GM11168 (cell line): ENCODE measurements around the gene TRHDE.
"Not testable (repeated sequence)": the region's sequence is repeated elsewhere in the genome, so short reads cannot be mapped to it uniquely, and the experiment has no call there.

Source experiments
- in situ Hi-C: fragments of 300-500 bp; cut with MboI; formaldehyde crosslinking; loops from one replicate; pipeline ENCODE4 v1.12.0; 2022; ENCODE audit warnings: low sequenced_read_pairs; ENCODE audit not compliant: unreplicated experiment

TRHDE gene

DNA sequence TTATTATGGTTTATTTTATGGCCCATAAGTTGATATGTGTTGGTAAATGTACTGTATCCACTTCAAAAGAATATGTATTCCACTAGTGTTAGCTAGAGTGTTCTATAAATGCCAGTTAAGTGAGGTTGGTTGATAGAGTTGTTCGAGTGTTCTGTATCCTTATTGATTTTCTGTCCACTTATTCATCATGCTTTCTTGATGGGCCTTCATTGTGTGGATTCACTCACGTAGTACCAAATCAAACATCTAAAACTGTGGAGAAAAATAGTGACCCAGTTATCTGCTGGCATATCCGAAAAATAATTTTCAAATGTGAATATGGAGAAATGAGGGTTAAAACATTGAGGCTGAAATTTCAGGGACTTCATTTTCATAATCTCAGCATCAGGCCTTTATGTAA lies 230.4 kb downstream of the TRHDE start:
- in situ Hi-C loops, result no loop called here

DNA sequence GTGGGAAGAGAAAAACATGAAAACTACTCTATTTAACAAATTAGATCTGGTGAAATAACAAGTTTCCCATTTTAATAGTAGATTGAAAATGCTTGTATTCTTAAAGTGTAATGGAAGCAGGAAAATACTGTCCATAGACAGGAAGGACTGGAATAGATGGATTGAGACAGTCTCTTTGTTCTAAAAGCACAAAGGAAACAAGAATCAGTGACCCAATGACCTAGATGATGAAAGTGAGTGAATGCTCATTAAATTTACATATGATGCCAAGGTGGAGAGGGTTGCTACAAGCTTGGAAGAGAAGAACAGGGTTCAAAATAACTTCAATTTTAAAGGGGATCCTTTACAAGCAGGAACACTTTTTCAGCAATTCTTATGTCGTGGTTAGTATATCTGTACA lies 233.1 kb downstream of the TRHDE start:
- in situ Hi-C loops, result no loop called here

DNA sequence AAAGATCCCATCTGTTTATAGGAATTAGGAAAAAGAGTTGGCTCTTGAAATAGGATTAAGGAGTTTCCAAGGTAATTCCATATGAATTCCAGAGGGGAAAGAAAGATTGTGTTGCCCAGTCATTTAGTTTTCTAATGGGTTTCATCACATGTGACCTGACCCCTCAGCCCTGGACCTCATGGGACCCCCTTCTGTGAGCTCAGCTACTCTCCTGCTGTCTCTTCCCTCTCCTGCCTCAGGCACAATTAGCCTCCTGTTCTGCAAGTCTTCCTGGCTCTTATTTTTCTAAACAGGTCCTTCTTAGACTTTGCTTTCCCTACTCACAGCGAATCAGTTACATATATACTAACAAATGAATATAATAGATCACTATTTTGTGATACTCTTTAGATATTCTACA lies 237.7 kb downstream of the TRHDE start:
- in situ Hi-C loops, result no loop called here

DNA sequence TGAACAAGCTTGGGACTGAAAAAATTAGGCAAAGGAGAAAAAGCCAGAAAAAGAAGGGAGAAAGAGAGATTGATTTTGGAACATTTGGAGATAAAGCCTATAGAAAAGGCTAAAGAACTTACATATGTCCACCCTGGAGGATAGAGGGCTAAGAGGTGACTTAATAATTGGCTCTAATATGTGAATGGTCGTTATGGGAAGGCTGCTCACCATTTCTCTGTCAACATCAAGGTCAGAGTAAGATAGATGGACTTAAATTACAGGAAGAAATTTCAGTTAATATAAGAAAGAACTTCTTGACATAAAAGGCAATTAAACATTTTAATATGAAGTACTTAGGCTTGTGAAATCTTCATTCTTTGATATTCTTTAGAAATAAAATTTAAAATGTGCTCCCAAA lies 238.6 kb downstream of the TRHDE start:
- in situ Hi-C loops, result no loop called here

DNA sequence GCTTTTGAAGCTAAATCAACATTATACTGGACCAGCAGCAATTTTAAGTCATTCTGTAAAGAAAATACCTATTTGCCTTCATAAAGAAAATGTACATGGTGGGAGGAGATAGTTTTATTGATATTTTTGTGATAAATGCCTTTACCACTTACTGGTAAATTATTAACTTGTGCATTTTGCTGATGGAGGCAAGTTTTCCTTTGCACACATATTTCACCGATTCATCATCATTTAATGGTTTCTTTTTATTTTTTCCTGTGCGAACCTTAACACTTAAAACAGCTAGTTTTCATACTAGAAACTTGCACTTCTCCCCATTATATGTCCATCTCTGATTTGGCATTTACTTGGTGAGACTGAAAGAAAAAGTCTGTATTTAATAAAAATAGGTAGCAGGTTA lies 239.3 kb downstream of the TRHDE start:
- in situ Hi-C loops, result no loop called here

DNA sequence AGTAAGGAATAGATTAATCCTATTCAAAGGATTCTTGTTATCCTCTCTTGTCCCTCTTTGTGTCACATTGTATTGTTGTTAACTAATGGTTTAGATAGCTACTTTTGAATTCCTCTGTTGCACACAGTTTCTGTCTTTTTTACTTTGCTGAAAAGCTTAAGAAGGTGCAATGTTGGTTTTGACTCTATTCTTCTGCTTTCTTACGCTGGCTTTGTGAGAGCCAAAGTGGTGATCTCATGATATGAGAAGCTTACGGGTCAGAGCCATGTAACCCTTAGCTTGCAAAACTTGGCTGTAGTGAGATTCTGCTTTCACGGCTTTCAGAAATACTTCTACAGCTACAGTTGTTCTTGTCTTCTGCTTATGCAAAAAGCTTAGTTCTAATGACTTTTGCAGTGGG lies 239.7 kb downstream of the TRHDE start:
- in situ Hi-C loops, result no loop called here

DNA sequence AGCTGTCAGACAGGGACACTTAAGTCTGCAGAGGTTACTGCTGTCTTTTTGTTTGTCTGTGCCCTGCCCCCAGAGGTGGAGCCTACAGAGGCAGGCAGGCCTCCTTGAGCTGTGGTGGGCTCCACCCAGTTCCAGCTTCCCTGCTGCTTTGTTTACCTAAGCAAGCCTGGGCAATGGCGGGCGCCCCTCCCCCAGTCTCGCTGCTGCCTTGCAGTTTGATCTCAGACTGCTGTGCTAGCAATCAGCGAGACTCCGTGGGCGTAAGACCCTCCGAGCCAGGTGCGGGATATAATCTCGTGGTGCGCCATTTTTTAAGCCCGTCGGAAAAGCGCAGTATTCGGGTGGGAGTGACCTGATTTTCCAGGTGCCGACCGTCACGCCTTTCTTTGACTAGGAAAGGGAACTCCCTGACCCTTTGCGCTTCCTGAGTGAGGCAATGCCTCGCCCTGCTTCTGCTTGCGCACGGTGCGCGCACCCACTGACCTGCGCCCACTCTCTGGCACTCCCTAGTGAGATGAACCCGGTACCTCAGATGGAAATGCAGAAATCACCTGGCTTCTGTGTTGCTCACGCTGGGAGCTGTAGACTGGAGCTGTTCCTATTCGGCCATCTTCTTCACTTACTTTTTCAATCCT lies 248.0 kb downstream of the TRHDE start:
- in situ Hi-C loops, result not testable (repeated sequence)

DNA sequence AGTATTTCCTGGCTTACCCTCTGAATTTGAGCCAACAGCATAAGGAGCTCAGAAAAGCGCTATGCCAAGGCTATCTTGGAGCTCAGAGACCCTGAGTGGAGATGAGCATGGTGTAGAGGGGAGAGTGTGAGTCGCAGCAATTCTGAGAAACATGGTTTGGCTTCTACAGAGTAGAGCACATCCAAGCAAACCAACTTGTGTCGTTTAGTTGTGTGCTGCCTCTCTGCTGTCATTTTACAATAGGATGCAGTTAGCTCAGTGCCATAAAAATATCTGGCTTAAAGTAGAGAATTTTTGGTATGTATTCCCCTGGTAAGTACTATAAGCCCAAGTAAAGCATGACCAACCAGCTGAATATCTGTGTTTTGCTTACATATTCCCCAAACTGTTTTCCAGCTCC lies 249.2 kb downstream of the TRHDE start:
- in situ Hi-C loops, result no loop called here

DNA sequence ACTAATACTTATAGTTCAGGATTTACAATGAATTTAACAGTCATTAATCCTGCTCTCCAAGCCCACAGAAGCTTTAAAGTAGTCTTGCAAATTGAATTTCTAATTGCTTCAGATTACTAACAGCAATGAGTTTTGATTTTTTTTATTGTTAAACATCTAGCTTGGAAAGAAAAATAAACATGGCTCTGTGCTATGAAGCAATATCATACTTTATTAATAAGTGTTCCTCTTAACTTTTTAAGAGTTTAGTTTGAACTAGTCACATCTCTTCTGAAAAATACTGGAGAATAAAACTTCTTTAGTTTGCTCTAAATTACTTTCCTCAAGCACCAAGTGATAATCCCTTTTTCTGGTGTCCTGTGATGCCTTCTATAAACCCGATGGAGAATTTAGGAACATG lies 250.2 kb downstream of the TRHDE start:
- in situ Hi-C loops, result no loop called here

DNA sequence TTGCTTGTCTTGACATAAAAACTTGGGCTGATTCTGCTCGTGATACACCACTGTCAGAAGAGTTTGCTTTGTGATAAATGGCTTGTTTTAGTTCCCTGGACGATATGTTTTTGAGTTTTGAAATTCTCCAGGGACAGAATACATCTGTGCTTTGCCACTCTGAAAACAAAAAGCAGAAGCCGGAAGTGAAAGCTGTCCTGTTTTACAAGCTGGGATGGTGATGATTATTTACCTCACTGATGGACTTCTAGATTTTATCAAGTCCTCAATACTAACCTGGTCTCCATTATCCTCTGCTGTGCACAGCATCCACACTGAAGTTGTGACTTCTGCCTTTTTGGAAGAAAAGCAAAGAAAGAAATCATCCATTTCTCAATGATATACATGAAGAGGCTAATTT lies 251.6 kb downstream of the TRHDE start:
- in situ Hi-C loops, result no loop called here

DNA sequence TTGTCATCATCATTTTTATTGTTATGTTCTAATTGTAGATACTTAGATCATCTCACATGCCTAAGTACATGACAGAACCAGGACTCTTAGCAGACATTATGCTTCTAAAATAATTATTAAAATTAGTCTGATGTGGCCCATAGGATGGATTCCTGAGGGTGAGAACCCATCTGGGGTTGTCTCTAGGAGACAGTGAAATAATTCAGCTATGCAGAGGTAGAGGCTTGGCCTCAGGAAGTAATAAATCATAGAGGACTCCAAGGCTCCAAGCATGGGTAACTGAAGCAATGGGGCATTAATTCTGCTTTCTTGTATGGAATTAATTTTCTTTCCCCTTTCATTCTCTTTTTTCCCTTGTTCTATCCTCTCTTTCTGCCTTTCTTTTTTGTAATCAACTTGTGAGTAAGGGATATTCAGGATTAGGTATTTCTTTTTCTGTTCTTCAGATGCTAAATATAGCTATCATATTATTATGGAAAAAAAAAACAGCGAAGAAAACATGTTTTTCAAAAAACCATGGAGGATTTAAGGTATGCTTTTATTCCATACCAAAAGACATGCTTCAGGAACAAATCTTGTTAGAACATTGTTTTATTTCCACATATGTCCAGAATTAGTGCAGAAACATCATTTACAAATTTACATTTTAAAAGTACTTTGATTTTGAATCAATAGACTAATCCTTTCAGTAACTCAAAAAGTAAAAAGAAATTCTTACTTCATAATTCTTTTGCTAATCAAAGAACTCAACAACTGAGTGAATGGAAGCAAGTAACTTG lies 263.2 kb downstream of the TRHDE start:
- in situ Hi-C loops, result no loop called here

DNA sequence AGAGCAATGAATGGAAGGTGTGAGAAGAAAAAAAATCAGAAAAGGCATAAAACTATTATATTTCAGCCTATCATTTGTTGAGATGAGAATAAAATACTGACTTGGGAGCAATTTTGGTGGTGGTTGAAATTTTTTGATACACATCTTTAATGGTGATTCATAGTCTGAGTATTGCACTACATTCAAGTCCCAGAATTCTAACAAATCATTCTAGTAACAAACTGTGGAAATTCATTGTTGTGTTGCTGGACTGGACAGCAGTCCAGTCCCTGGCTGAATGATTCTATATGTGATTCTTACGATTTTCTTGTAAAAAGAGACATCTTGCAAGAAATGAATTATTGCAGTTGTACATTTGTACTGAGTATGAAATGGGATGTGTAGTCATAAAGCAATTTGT lies 268.6 kb downstream of the TRHDE start:
- in situ Hi-C loops, result no loop called here

DNA sequence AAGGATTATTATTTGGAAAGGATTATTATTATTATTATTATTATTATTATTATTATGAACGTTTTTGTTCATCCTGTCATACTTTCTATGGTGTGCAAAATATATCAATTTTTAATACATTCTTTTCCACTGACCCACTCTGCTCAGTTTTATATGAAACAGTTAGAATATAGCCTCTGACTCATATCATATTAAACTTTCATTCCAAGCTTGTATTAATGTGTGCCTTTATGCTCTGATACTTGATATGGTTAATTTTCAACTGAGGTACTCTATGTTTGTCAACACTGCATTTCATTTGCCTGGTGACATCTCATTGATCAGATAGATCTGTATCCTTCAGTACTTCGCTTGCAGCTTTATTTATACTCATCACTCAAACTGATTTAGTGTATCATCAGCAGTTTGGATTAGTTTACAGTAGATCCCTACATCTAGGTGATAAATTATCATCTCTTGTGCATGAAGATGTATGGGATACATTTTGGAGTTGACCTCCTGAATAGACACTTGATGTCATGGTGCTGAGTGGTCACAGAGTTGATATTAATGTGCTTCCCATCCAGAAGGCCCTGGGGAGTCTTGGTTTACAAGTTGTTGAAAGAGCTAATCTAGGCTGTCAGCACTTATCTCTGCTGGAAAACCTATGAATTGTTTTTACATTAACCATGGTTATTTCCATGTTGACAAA lies 271.8 kb downstream of the TRHDE start:
- in situ Hi-C loops, result no loop called here

DNA sequence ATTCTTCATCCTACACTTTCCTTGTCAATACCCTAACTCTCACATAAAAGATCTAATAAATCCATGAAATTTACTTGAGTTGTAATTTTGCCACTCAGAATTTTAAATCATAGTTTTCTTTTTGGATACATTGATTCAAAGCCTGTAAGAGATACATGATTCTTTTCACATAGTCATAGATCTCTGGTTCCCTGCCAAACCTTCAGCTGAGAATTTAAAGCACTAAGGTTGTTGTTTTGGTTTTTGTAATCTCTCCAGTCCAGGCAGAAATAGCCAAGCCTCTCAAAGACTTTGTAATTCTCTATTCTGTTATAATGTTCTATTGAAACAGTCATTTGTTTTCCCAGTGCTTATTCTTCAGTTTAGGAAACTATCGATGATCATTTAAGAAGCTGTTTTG lies 273.9 kb downstream of the TRHDE start:
- in situ Hi-C loops, result no loop called here

DNA sequence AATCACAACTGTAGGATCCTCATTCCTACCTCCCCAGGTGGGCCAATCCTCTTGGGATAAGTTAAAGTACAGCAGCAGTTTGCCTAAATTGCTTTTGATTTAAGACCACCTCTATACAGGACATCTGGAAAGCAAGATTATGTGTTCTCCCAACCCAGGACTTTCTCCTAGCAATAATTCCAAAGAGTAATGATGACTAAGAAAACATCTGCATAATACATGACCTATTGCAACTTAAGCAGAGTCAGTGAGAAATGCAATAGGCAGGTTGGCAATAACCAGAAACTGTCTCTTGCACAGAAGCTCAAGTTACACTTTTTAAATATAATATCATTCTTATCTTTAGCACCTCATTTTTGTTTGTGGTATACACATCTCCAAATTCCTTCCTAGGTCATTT lies 275.4 kb downstream of the TRHDE start:
- in situ Hi-C loops, result no loop called here

DNA sequence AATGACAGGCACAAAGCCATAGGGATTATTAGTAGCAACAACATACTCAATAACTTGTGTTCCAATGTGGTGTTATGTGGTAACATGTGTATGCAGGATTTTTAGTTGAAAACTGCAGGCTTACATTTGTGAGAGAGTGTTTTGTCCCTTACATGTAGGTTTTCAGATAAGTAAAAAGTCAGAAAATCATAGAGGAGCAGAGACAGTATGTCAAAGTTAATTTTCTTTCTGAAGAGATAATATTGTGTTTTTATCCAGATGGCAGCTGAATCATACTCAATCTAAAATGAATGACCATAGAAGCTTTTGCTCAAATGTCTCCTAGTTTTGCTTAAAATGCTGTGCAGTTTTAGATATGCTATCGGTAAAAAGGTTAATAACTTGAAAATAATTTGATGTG lies 277.0 kb downstream of the TRHDE start:
- in situ Hi-C loops, result no loop called here

DNA sequence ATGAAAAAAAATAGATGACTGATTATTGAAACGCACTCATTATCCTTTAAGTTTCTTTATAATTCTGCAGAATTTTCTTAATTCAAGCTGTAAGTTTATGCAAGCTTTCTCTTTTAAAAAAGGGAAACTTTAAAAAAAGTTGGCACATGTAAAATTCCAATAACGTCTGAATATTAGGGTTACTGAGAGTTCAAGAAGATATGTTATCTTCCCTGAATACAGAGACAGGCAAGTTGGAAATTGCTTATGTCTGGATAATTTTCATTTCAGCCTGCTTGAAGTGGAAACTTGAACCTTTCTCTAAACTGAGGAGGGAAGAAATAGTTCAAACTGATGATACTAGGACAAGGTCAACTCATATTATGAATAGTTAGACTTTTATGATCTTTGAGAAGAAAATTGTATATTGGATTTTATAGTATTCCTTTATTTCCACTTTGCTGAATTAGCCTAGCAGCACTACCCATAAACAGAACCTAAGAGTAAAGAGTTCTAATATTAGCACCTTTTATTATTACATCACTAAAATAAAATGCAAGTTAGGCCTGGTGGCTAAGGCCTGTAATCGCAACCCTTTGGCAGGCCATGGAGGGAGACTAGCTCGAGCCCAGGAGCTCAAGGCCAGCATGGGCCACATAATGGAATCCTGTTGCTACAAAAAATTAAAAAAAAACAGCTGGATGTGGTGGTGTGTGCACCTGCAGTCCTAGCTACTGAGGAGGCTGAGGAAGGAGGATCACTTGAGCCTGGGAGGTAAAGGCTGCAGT lies 288.0 kb downstream of the TRHDE start:
- in situ Hi-C loops, result no loop called here

DNA sequence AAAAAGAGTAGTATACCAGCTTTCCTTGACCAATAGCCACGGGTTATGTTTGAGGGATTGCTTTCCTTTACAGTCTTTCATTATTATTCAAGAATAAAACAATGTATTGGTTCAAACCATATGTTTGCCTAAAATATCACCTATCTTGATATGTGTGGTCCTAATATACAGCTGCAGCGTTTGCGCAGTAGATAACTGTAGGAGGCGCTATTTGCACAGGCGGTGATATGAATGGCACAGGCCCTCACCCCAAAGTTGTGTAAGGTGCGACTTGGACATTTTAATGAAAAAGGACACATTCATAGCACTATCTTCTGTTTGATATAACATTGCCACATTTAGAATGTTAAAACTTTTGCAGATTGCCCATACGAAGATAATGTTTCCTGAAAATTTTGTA lies 298.4 kb downstream of the TRHDE start:
- in situ Hi-C loops, result no loop called here

DNA sequence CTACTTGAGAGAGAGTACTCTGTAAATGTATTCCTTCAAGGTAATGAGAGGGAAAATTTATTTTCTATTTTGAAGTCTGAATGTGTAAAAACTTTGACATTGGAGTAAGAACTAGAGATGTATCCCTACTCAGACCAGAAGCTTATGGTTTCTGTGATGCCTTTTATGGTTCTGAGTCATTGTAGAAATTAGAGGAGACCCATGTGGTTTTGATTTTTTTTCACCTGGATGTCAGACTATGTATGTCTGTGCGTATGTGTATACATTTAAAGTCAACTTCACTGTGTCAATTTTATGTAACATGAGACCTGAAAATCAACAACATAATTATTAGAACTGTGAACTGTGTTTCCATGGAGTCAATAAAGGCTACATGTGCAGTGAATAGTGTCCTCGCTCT lies 302.0 kb downstream of the TRHDE start:
- in situ Hi-C loops, result no loop called here

DNA sequence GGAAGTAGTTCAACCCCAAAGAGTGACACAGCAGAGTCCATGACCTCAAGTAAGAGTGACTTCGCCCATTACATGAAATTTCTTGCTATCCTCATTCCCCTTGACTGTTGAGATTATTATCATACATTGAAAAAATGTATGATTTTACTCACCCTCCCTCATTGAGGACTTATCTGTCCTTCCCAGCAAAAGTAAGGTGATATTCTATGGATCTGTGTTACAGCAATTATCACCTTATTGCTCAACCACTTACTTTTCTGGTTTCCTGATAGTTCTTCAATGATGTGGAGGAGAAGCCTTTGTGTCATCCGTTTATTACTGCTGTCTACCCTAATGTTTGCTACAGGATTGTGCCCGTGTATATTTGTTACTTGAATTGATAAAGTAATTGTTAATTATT lies 306.2 kb downstream of the TRHDE start:
- in situ Hi-C loops, result no loop called here

DNA sequence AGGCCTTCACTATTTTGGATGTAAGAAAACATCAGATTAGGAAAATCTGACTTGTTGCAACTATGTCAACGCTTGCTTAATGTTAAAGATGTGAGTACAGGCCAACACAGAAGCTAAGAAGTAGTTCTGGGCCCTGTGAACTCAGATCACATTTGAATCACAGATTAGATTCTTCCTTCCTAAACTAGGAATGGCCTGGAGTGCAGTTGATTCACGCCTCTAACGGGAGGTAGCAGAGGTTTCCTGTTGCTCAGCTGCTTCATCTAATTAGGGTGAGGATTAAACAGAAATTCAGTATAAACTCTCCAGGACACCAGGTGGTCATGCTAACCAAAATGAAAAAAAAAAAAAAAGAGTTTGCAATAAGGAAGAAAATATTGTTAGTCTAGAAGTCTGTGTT lies 314.3 kb downstream of the TRHDE start:
- in situ Hi-C loops, result no loop called here
